ENCODE data around the gene PRPS1. TPM values are rescaled to one million over a fixed set of nuclear protein-coding genes. Genes with fewer than 3 reads are reported as not detected.

The PRPS1 gene
- total RNA-seq, 1 donor: 30.4 TPM

DNA sequence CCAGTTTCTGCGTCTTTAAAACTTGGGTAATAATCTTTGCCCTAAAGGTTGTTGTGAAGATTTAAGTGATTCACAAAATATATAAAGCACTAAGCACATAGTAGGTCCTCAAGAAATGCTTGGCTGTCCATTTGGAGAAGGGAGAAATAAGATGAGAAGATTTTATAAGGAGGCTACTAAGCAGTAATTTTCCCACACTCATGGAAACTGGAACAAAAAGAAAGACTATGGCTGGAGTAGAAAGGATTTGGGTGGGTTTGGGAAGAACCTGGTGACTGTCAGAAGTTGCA, 47.0 kb downstream of the PRPS1 start:
- Histone ChIP-seq H3K36me3 (ENCODE audit: insufficient read depth, low read length) (no peaks in the 10 kb centered on the region), H4K20me1 (ENCODE audit: insufficient read depth, low read length) (no peaks in the 10 kb centered on the region), H3K4me1 (ENCODE audit: insufficient read depth, low read length) (peaks cover 45% of the 10 kb centered on the region), H3K4me3 (ENCODE audit: insufficient read depth, low read length) (no peak overlapping the region), H3K79me2 (ENCODE audit: insufficient read depth, low read length) (no peaks in the 10 kb centered on the region), H3K4me2 (ENCODE audit: insufficient read depth, low read length) (peak overlapping the region; percentile 85), H2AFZ (ENCODE audit: low read length) (no peak overlapping the region), H3K27ac (ENCODE audit: low read depth, low read length) (peak overlapping the region; percentile 90), H3K27me3 (ENCODE audit: insufficient read depth, low read length) (peaks cover 17% of the 10 kb centered on the region), H3K9me3 (ENCODE audit: low read depth, low read length) (no peaks in the 10 kb centered on the region)
- TF ChIP-seq CTCF (IDR thresholded peaks at IDR 0.05; ENCODE audit: extremely low read depth, low read depth, low read length): no peak
- DNase-seq (ENCODE audit: insufficient read length, low spot score, missing footprints): no peak

DNA sequence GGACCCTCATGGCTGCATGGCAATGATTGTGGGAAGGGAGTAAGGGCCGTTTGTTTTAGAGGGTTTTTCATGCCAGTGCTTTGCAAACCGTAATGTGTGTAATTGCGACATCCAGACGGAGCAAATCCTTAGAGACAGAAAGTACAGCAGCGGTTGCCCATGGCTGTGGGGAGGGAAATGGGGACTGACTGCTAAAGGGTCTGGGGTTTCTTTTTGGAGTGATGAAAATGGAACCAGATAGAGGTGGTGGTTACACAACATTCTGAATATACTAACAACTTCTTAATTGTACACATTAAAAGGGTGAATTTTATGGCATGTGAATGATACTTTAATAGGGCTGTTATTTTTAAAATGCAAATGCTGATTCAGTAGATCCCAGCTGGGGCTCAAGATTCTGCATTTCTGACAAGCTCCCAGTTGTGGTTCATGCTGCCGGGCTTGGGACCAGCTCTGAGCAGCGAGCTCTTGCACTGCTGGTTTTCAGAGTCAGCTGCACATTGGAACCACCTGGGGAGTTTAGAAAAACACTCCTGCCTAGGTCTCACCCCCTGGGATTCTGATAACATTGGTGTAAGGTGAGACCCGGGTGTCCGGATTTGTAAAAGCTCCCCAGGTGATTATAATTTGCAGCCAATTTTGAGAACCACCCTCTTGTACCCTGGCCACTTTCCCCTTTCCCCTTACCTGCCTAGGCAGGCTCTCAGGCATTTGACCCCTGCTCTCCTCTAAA, 47.7 kb downstream of the PRPS1 start:
- H3K4me2 ChIP-seq (ENCODE audit: insufficient read depth, low read length): peak overlapping the region; percentile 85
- H3K36me3 ChIP-seq (ENCODE audit: insufficient read depth, low read length): no peaks in the 10 kb centered on the region
- H3K27me3 ChIP-seq (ENCODE audit: insufficient read depth, low read length): peaks cover 20% of the 10 kb centered on the region
- no peak for TF ChIP-seq CTCF (IDR thresholded peaks at IDR 0.05; ENCODE audit: extremely low read depth, low read depth, low read length)
- peak overlapping the region; percentile 68 for H3K4me3 ChIP-seq (ENCODE audit: insufficient read depth, low read length)
- no peak overlapping the region for H2AFZ ChIP-seq (ENCODE audit: low read length)
- H3K4me1 ChIP-seq (ENCODE audit: insufficient read depth, low read length): peaks cover 45% of the 10 kb centered on the region
- no peaks in the 10 kb centered on the region for H3K79me2 ChIP-seq (ENCODE audit: insufficient read depth, low read length)
- DNase-seq (ENCODE audit: insufficient read length, low spot score, missing footprints): no peak
- H3K9me3 ChIP-seq (ENCODE audit: low read depth, low read length): no peaks in the 10 kb centered on the region
- peak overlapping the region; percentile 90 for H3K27ac ChIP-seq (ENCODE audit: low read depth, low read length)
- no peaks in the 10 kb centered on the region for H4K20me1 ChIP-seq (ENCODE audit: insufficient read depth, low read length)

DNA sequence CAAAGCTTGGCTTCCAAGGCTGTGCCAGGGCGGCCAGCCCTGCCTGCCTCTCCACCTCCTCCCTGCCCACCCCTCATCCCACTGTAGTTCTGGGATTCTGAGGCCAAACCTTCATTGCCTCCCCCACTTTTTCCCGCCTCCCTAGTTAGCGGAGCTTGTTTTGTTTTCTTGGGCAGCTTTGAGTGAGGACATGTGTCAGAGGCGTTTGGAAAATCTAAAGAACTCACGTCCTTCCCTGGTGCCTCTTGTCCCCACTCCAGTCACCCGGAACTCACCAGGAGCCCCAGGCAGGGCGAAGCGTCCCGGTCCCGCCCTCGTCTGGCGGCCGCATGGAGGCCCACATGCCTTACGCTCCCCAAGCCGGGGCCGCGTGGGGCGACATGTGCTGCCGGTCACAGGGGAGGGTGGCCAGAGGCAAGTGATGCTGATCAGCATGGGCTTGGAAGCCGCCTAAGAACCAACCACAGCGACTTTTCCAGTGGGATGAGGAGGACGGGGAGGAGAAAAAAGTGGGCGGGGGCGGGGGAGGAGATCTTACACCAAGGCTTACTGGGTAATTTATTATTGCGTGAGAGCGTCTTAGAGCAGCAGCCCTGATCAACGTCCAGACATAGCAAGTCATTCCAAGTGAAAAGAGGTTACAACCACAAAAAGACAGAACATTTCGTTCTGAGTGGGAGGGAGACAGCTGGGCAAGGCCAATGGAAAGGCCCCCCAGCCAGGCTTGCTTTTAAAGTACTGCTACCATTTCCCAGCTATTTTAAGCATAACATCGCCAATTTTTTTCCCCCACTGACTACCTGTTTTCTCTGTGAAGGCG, 48.5 kb downstream of the PRPS1 start:
- H3K79me2 ChIP-seq (ENCODE audit: insufficient read depth, low read length): no peaks in the 10 kb centered on the region
- TF ChIP-seq CTCF (IDR thresholded peaks at IDR 0.05; ENCODE audit: extremely low read depth, low read depth, low read length): no peak
- peaks cover 45% of the 10 kb centered on the region for H3K4me1 ChIP-seq (ENCODE audit: insufficient read depth, low read length)
- H3K27me3 ChIP-seq (ENCODE audit: insufficient read depth, low read length): peaks cover 20% of the 10 kb centered on the region
- H3K9me3 ChIP-seq (ENCODE audit: low read depth, low read length): no peaks in the 10 kb centered on the region
- peak overlapping the region; percentile 38 for H2AFZ ChIP-seq (ENCODE audit: low read length)
- peak overlapping the region; percentile 85 for H3K4me2 ChIP-seq (ENCODE audit: insufficient read depth, low read length)
- no peak for DNase-seq (ENCODE audit: insufficient read length, low spot score, missing footprints)
- peak overlapping the region; percentile 90 for H3K27ac ChIP-seq (ENCODE audit: low read depth, low read length)
- H3K36me3 ChIP-seq (ENCODE audit: insufficient read depth, low read length): no peaks in the 10 kb centered on the region
- H3K4me3 ChIP-seq (ENCODE audit: insufficient read depth, low read length): peak overlapping the region; percentile 68
- H4K20me1 ChIP-seq (ENCODE audit: insufficient read depth, low read length): no peaks in the 10 kb centered on the region

DNA sequence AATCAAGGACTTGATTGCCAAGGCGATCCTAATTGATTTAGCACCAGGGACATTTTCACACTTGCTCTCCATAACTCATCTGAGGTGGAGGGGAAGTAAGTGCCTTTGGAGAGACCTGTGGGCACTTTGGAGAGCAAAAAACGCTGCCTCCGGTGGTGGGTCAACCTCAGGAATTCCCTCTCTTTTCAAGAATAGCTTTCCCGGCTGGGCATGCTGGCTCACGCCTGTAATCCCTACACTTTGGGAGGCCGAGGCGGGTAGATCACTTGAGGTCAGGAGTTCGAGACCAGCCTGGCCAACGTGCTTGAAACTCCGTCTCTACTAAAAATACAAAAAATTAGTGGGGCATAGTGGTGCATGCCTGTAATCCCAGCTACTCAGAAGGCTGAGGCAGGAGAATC, 49.2 kb downstream of the PRPS1 start:
- no peaks in the 10 kb centered on the region for H3K79me2 ChIP-seq (ENCODE audit: insufficient read depth, low read length)
- H2AFZ ChIP-seq (ENCODE audit: low read length): no peak overlapping the region
- H4K20me1 ChIP-seq (ENCODE audit: insufficient read depth, low read length): no peaks in the 10 kb centered on the region
- H3K27ac ChIP-seq (ENCODE audit: low read depth, low read length): peak overlapping the region; percentile 90
- H3K27me3 ChIP-seq (ENCODE audit: insufficient read depth, low read length): peaks cover 20% of the 10 kb centered on the region
- H3K4me1 ChIP-seq (ENCODE audit: insufficient read depth, low read length): peaks cover 45% of the 10 kb centered on the region
- DNase-seq (ENCODE audit: insufficient read length, low spot score, missing footprints): no peak
- peak overlapping the region; percentile 85 for H3K4me2 ChIP-seq (ENCODE audit: insufficient read depth, low read length)
- H3K9me3 ChIP-seq (ENCODE audit: low read depth, low read length): no peaks in the 10 kb centered on the region
- no peaks in the 10 kb centered on the region for H3K36me3 ChIP-seq (ENCODE audit: insufficient read depth, low read length)
- TF ChIP-seq CTCF (IDR thresholded peaks at IDR 0.05; ENCODE audit: extremely low read depth, low read depth, low read length): no peak
- peak overlapping the region; percentile 68 for H3K4me3 ChIP-seq (ENCODE audit: insufficient read depth, low read length)
